CD14-positive monocyte (primary cell): Measurements from ENCODE around the gene ORAI1. TPM values are rescaled to one million over a fixed set of nuclear protein-coding genes. Genes with fewer than 3 reads are reported as not detected.
A peak's percentile ranks its signal among the peaks of the same experiment; 100 is the strongest.

Experiments
- DNase-seq, 3 donors: peaks; one replicate each; pipeline ENCODE4 v3.0.0-alpha.2; 2011 to 2022
- H2AFZ ChIP-seq: 2 replicates; pipeline ENCODE4 v1.6.0; 2012; ENCODE audit warnings: mild to moderate bottlenecking, low read depth, low read length, inconsistent platforms; ENCODE audit not compliant: insufficient read depth, poor library complexity, severe bottlenecking
- H3K27ac ChIP-seq, 2 donors: 1 replicate in 1 of 2; 2 replicates in 1 of 2; pipeline ENCODE4 v1.5.1; 2012 to 2013; ENCODE audit warnings: low read length in 2 of 2, control low read depth in 1 of 2, inconsistent platforms in 1 of 2, low read depth in 1 of 2, mild to moderate bottlenecking in 1 of 2
- H3K27me3 ChIP-seq, 2 donors: one replicate each; pipeline versions ENCODE4 v1.6.0 to v1.6.1; 2011 to 2013; ENCODE audit warnings: low read length in 2 of 2; ENCODE audit not compliant: control insufficient read depth in 2 of 2, insufficient read depth in 2 of 2
- H3K36me3 ChIP-seq, 2 donors: replicated peaks in 1 of 2; 1 replicate in 1 of 2; 2 replicates in 1 of 2; pipeline versions ENCODE4 v1.5.1 to v1.6.1; 2012 to 2013; ENCODE audit warnings: low read length in 2 of 2, control low read depth in 1 of 2, inconsistent platforms in 1 of 2, mild to moderate bottlenecking in 1 of 2; ENCODE audit not compliant: insufficient read depth in 2 of 2, control insufficient read depth in 1 of 2
- H3K4me1 ChIP-seq, 2 donors: 1 replicate in 1 of 2; 2 replicates in 1 of 2; pipeline versions ENCODE4 v1.5.1 to v1.6.1; 2012 to 2013; ENCODE audit warnings: low read length in 2 of 2, control low read depth in 1 of 2, inconsistent platforms in 1 of 2, mild to moderate bottlenecking in 1 of 2, moderate library complexity in 1 of 2; ENCODE audit not compliant: insufficient read depth in 2 of 2, control insufficient read depth in 1 of 2
- H3K4me2 ChIP-seq: replicated peaks from 2 replicates; pipeline ENCODE3; 2012; ENCODE audit warnings: low read length, moderate library complexity, mild to moderate bottlenecking; ENCODE audit not compliant: poor library complexity, severe bottlenecking; ENCODE audit errors: extremely low read depth
- H3K4me3 ChIP-seq, 3 experiments: fragments of 200-600 bp in 1 of 3; sonication (generic) in 1 of 3; replicated peaks in 1 of 3; 1 replicate in 2 of 3; 2 replicates in 1 of 3; pipeline ENCODE4 v1.5.1; 2011 to 2013; ENCODE audit warnings: low read length in 3 of 3, mild to moderate bottlenecking in 3 of 3, control low read depth in 2 of 3, low read depth in 2 of 3, inconsistent platforms in 1 of 3, moderate library complexity in 1 of 3
- H3K79me2 ChIP-seq: 2 replicates; pipeline ENCODE4 v1.6.0; 2012; ENCODE audit warnings: mild to moderate bottlenecking, control low read depth, inconsistent platforms, low read length, moderate library complexity; ENCODE audit not compliant: insufficient read depth
- H3K9ac ChIP-seq: 2 replicates; pipeline ENCODE4 v1.6.0; 2017; ENCODE audit warnings: low read length, mild to moderate bottlenecking; ENCODE audit not compliant: insufficient read depth, poor library complexity, severe bottlenecking
- H3K9me3 ChIP-seq, 2 donors: replicated peaks in 1 of 2; 1 replicate in 1 of 2; 2 replicates in 1 of 2; pipeline versions ENCODE4 v1.5.1 to v1.6.1; 2012 to 2013; ENCODE audit warnings: low read length in 2 of 2, control low read depth in 1 of 2; ENCODE audit not compliant: control insufficient read depth in 1 of 2, insufficient read depth in 1 of 2
- H4K20me1 ChIP-seq: 2 replicates; pipeline ENCODE4 v1.6.0; 2012; ENCODE audit warnings: mild to moderate bottlenecking, low read length, control low read depth, moderate library complexity; ENCODE audit not compliant: insufficient read depth
- H3K27ac Mint-ChIP-seq, 7 donors: one replicate each; pipeline ENCODE4 v1.8.0; 2020; ENCODE audit warnings: mild to moderate bottlenecking in 7 of 7, mixed read lengths in 7 of 7, moderate library complexity in 6 of 7, inconsistent platforms in 2 of 7
- H3K27me3 Mint-ChIP-seq, 3 donors: one replicate each; pipeline ENCODE4 v1.8.0; 2021 to 2022; ENCODE audit warnings: low read depth in 3 of 3, mild to moderate bottlenecking in 3 of 3, mixed read lengths in 3 of 3, moderate library complexity in 3 of 3, inconsistent platforms in 1 of 3
- H3K36me3 Mint-ChIP-seq, 2 donors: one replicate each; pipeline ENCODE4 v1.8.0; 2020; ENCODE audit warnings: mixed read lengths in 2 of 2, inconsistent platforms in 1 of 2, mild to moderate bottlenecking in 1 of 2
- H3K4me1 Mint-ChIP-seq: one replicate; pipeline ENCODE4 v1.8.0; 2020; ENCODE audit warnings: mild to moderate bottlenecking, mixed read lengths
- H3K4me3 Mint-ChIP-seq, 2 donors: one replicate each; pipeline ENCODE4 v1.8.0; 2020; ENCODE audit warnings: mild to moderate bottlenecking in 2 of 2, mixed read lengths in 2 of 2, moderate library complexity in 1 of 2
- H3K9me3 Mint-ChIP-seq, 7 donors: one replicate each; pipeline ENCODE4 v1.8.0; 2020 to 2022; ENCODE audit warnings: mixed read lengths in 7 of 7, mild to moderate bottlenecking in 6 of 7, moderate library complexity in 6 of 7, inconsistent platforms in 2 of 7
- CTCF ChIP-seq: fragments of 200-600 bp; IDR thresholded peaks from one replicate; pipeline ENCODE4 v1.8.0; 2022; ENCODE audit warnings: antibody characterized with exemption, mild to moderate bottlenecking
- WGBS: methylation state at CpG from one replicate; pipeline ENCODE4 v1.1.5; 2013; ENCODE audit warnings: missing lambda C conversion rate; ENCODE audit not compliant: insufficient coverage; 5-methylcytosine and 5-hydroxymethylcytosine counted together
- intact Hi-C, 2 donors: fragments of 100-400 bp; cut with micrococcal nuclease; formaldehyde crosslinking; loops; one replicate each; pipeline versions ENCODE4 v1.15.0 to v1.15.1; 2023
- polyA plus RNA-seq, 3 donors: library from polyadenylated mRNA; depleted of rRNA in 1 of 3; unstranded in 2 of 3; stranded (reverse) in 1 of 3; fragments of 300-500 nt in 2 of 3; fragments of >200 nt in 1 of 3; fragmentation: Illumina TruSeq in 2 of 3; gene quantifications; 1 replicate in 2 of 3; 2 replicates in 1 of 3; pipeline ENCODE4 v1.2.3, GENCODE V29; 2012 to 2021

The ORAI1 gene
- polyA plus RNA-seq, 3 donors = 36.4 to 77.9 (median 54.6) TPM

- intact Hi-C loops = loop anchor here in 1 of 2 donors (5.0 kb wide), 1 partner anchor 36 kb away; no protein-coding TSS in a partner anchor
- Histone ChIP-seq H3K27me3 (no peaks in the 10 kb centered on the region), H2AFZ (no peak overlapping the region)
Observed at GRCh38 chr12:121613462-121613861, 12.9 kb upstream of the ORAI1 start.

GRCh38 chr12:121614872-121615467 is 11.4 kb upstream of the ORAI1 start:
- no peak overlapping the region for H3K27ac ChIP-seq
- TF ChIP-seq CTCF = no peak
- no peak overlapping the region for H3K4me3 ChIP-seq
- H3K4me1 ChIP-seq = peaks cover 11 to 24% of the 10 kb centered on the region in 2 donors
- H3K4me1 Mint-ChIP-seq = peaks cover 27% of the 10 kb centered on the region
- H3K79me2 ChIP-seq = no peaks in the 10 kb centered on the region
- no peaks in the 10 kb centered on the region for H3K36me3 ChIP-seq
- no peak overlapping the region for H3K4me2 ChIP-seq
- peak overlapping the region; percentile 35 for H2AFZ ChIP-seq
- H3K9ac ChIP-seq = no peak overlapping the region
- peaks cover 6 to 12% (median 9%) of the 10 kb centered on the region in 7 donors for H3K9me3 Mint-ChIP-seq
- DNase-seq = peak in 2 of 3 donors; percentile 31 to 47
- H3K9me3 ChIP-seq = peaks cover 0 to 7% of the 10 kb centered on the region in 2 donors
- H3K36me3 Mint-ChIP-seq = no peaks in the 10 kb centered on the region
- peak overlapping the region in 2 of 7 donors; percentile 72 to 74 for H3K27ac Mint-ChIP-seq
- H3K27me3 Mint-ChIP-seq = peaks cover 0 to 7% (median 5%) of the 10 kb centered on the region in 3 donors
- H3K27me3 ChIP-seq = no peaks in the 10 kb centered on the region
- no peaks in the 10 kb centered on the region for H4K20me1 ChIP-seq
- intact Hi-C loops = loop anchor here in 1 of 2 donors (5.0 kb wide), 1 partner anchor 38 kb away; no protein-coding TSS in a partner anchor
- WGBS = 100% methylated on average over 1 of the region's 9 CpGs
- H3K4me3 Mint-ChIP-seq = no peak overlapping the region

More at GRCh38 chr12:121613462-121613861, 12.9 kb upstream of the ORAI1 start:
- no peak overlapping the region for H3K4me2 ChIP-seq
- H3K36me3 Mint-ChIP-seq = no peaks in the 10 kb centered on the region
- no peak overlapping the region for H3K4me3 Mint-ChIP-seq
- 25% methylated on average over 1 of the region's 7 CpGs for WGBS
- no peak for TF ChIP-seq CTCF
- no peak overlapping the region for H3K9ac ChIP-seq
- peak in 1 of 3 donors; percentile 61 for DNase-seq
- no peaks in the 10 kb centered on the region for H3K36me3 ChIP-seq
- H3K4me3 ChIP-seq = no peak overlapping the region
- peaks cover 6 to 12% (median 9%) of the 10 kb centered on the region in 7 donors for H3K9me3 Mint-ChIP-seq
- no peaks in the 10 kb centered on the region for H3K79me2 ChIP-seq
- peaks cover 0 to 7% of the 10 kb centered on the region in 2 donors for H3K9me3 ChIP-seq
- H3K27ac ChIP-seq = no peak overlapping the region
- H3K27ac Mint-ChIP-seq = peak overlapping the region in 1 of 7 donors; percentile 35
- H3K4me1 ChIP-seq = peaks cover 8 to 20% of the 10 kb centered on the region in 2 donors
- peaks cover 22% of the 10 kb centered on the region for H3K4me1 Mint-ChIP-seq
- peaks cover 0 to 5% (median 5%) of the 10 kb centered on the region in 3 donors for H3K27me3 Mint-ChIP-seq
- no peaks in the 10 kb centered on the region for H4K20me1 ChIP-seq
